SK-N-SH (cell line): ENCODE measurements around the gene RASGRP4. TPM values are rescaled to one million over a fixed set of nuclear protein-coding genes. Genes with fewer than 3 reads are reported as not detected.

Experiments used
- CTCF ChIA-PET: fragments of 300-600, 350-600 bp; formaldehyde crosslinking; extraction: SDS; loops from one replicate; lab custom pipeline; 2021; lab: Yijun Ruan, JAX
- POLR2A ChIA-PET: fragments of 350-600 bp; sonication (Branson Sonifier 250); formaldehyde crosslinking; extraction: SDS; loops from one replicate; lab custom pipeline; 2020; ENCODE audit warnings: antibody characterized with exemption, inconsistent platforms; lab: Yijun Ruan, JAX
- DNase-seq: peaks from one replicate; pipeline ENCODE4 v3.0.0; 2012
- H2AFZ ChIP-seq: fragments of 200-600 bp; sonication (generic); 2 replicates; pipeline ENCODE4 v1.8.1; 2016; ENCODE audit warnings: antibody characterized with exemption, mild to moderate bottlenecking, low read depth
- H3F3A ChIP-seq: fragments of 200-600 bp; sonication (generic); replicated peaks from 2 replicates; pipeline ENCODE3; 2016; ENCODE audit warnings: antibody characterized with exemption, mild to moderate bottlenecking; ENCODE audit not compliant: insufficient read depth
- H3K27ac ChIP-seq, 2 experiments: fragments of 200-500 bp in 1 of 2; fragments of 200-600 bp in 1 of 2; sonication (Bioruptor generic) in 1 of 2; sonication (generic), shearing (Covaris generic) in 1 of 2; 2 replicates each; pipeline versions ENCODE4 v1.5.1 to v1.6.1; 2014 to 2016; ENCODE audit warnings: low read depth in 2 of 2, inconsistent platforms in 1 of 2, low read length in 1 of 2, mild to moderate bottlenecking in 1 of 2, mixed read lengths in 1 of 2
- H3K27me3 ChIP-seq: fragments of 200-600 bp; sonication (generic), shearing (Covaris generic); 2 replicates; pipeline ENCODE4 v1.6.1; 2016; ENCODE audit warnings: mixed run types; ENCODE audit not compliant: insufficient read depth
- H3K36me3 ChIP-seq, 2 experiments: fragments of 200-500 bp in 1 of 2; fragments of 200-600 bp in 1 of 2; sonication (Bioruptor generic) in 1 of 2; sonication (generic) in 1 of 2; replicated peaks in 1 of 2; 2 replicates each; pipeline versions ENCODE3 to v1.5.1; 2014 to 2016; ENCODE audit warnings: low read length in 1 of 2, mild to moderate bottlenecking in 1 of 2; ENCODE audit not compliant: insufficient read depth in 2 of 2, control insufficient read depth in 1 of 2
- H3K4me1 ChIP-seq, 2 experiments: fragments of 200-500 bp in 1 of 2; fragments of 200-600 bp in 1 of 2; sonication (Bioruptor generic) in 1 of 2; sonication (generic), shearing (Covaris generic) in 1 of 2; 2 replicates each; pipeline versions ENCODE4 v1.5.1 to v1.6.1; 2014 to 2016; ENCODE audit warnings: low read depth in 1 of 2, low read length in 1 of 2, mixed run types in 1 of 2; ENCODE audit not compliant: insufficient read depth in 2 of 2, control insufficient read depth in 1 of 2
- H3K4me2 ChIP-seq: fragments of 200-600 bp; sonication (generic), shearing (Covaris generic); 2 replicates; pipeline ENCODE4 v1.6.1; 2017; ENCODE audit warnings: mixed run types
- H3K4me3 ChIP-seq, 2 experiments: fragments of 200-500 bp in 1 of 2; fragments of 200-600 bp in 1 of 2; sonication (Bioruptor generic) in 1 of 2; sonication (generic), shearing (Covaris generic) in 1 of 2; 2 replicates each; pipeline versions ENCODE4 v1.5.1 to v1.8.1; 2014 to 2016; ENCODE audit warnings: low read depth in 2 of 2, inconsistent platforms in 1 of 2, low read length in 1 of 2, mild to moderate bottlenecking in 1 of 2, mixed read lengths in 1 of 2, moderate library complexity in 1 of 2
- H3K79me2 ChIP-seq: fragments of 200-600 bp; sonication (generic); 2 replicates; pipeline ENCODE4 v1.8.1; 2017; ENCODE audit warnings: mild to moderate bottlenecking; ENCODE audit not compliant: insufficient read depth
- H3K9ac ChIP-seq: fragments of 200-600 bp; sonication (generic); 2 replicates; pipeline ENCODE4 v1.6.1; 2017; ENCODE audit warnings: mixed run types
- H3K9me2 ChIP-seq: fragments of 200-600 bp; sonication (generic); 2 replicates; pipeline ENCODE4 v1.6.1; 2017; ENCODE audit warnings: mixed run types
- H3K9me3 ChIP-seq: fragments of 200-600 bp; sonication (generic); 2 replicates; pipeline ENCODE4 v1.6.1; 2017; ENCODE audit warnings: mixed run types, mild to moderate bottlenecking, moderate library complexity
- H4K20me1 ChIP-seq: fragments of 200-600 bp; sonication (generic); 2 replicates; pipeline ENCODE4 v1.6.1; 2017; ENCODE audit warnings: mild to moderate bottlenecking, mixed run types; ENCODE audit not compliant: insufficient read depth
- CTCF ChIP-seq: fragments of 200-600 bp; sonication (generic); IDR thresholded peaks from 2 replicates; pipeline ENCODE4 v1.6.1; 2017; ENCODE audit warnings: antibody characterized with exemption, mild to moderate bottlenecking, moderate library complexity
- ELF1 ChIP-seq: IDR thresholded peaks from 2 replicates; pipeline ENCODE4 v1.4.0; 2012
- EZH2phosphoT487 ChIP-seq: fragments of 200-600 bp; sonication (generic); IDR thresholded peaks from 2 replicates; pipeline ENCODE4 v1.6.1; 2017; ENCODE audit warnings: low read depth, mixed run types, mild to moderate bottlenecking, antibody characterized with exemption, moderate library complexity, borderline replicate concordance
- FOSL2 ChIP-seq: IDR thresholded peaks from 2 replicates; pipeline ENCODE4 v1.4.0; 2012; ENCODE audit warnings: low read depth, mild to moderate bottlenecking, moderate library complexity, borderline replicate concordance
- GABPA ChIP-seq: IDR thresholded peaks from 2 replicates; pipeline ENCODE4 v1.4.0; 2012; ENCODE audit warnings: low read depth, mild to moderate bottlenecking
- GATA2 ChIP-seq: sonication (generic); formaldehyde crosslinking; IDR thresholded peaks from 2 replicates; pipeline ENCODE4 v1.5.0; 2020; ENCODE audit warnings: mild to moderate bottlenecking, missing genetic modification reagents
- JUND ChIP-seq: IDR thresholded peaks from 2 replicates; pipeline ENCODE4 v1.4.0; 2012
- SIN3A ChIP-seq: IDR thresholded peaks from 2 replicates; pipeline ENCODE4 v1.6.1; 2012; ENCODE audit warnings: low read depth, mild to moderate bottlenecking, low read length, moderate library complexity, borderline replicate concordance
- SMC3 ChIP-seq: IDR thresholded peaks from 2 replicates; pipeline ENCODE4 v1.6.1; 2012; ENCODE audit warnings: low read depth, low read length, improper control_type of control experiment
- TCF12 ChIP-seq: IDR thresholded peaks from 2 replicates; pipeline ENCODE4 v1.4.0; 2012
- USF1 ChIP-seq: IDR thresholded peaks from 2 replicates; pipeline ENCODE4 v1.4.0; 2012; ENCODE audit warnings: low read depth, borderline replicate concordance
- USF2 ChIP-seq: fragments of 150-350 bp; IDR thresholded peaks from 2 replicates; pipeline ENCODE4 v1.6.1; 2017; ENCODE audit warnings: antibody characterized with exemption, low read length, low read depth, borderline replicate concordance
- WGBS: methylation state at CpG from one replicate; pipeline ENCODE4 v1.1.6; 2017; ENCODE audit warnings: low lambda C conversion rate; 5-methylcytosine and 5-hydroxymethylcytosine counted together
- polyA plus RNA-seq, 3 experiments: library from polyadenylated mRNA; depleted of rRNA; stranded (reverse); fragments of >200 nt; gene quantifications; 2 replicates each; pipeline ENCODE4 v1.2.3, GENCODE V29; 2012

Gene RASGRP4
- polyA plus RNA-seq, 1 of the 3 experiments (the other 2 are of a cell fraction): not detected

- TF ChIP-seq USF2 (no peak), EZH2phosphoT487 (no peak), FOSL2 (no peak), ELF1 (no peak), GATA2 (CRISPR knock-in tag) (no peak), USF1 (no peak), JUND (no peak), TCF12 (no peak), SIN3A (no peak), SMC3 (no peak), CTCF (no peak), GABPA (no peak)
- TF ChIP-seq, all 33 proteins: peak for 0
- Histone ChIP-seq H3K4me3 (peak overlapping the region; percentile 84 to 99), H3K27me3 (no peaks in the 10 kb centered on the region), H3K9me2 (no peaks in the 10 kb centered on the region), H3K4me1 (peaks cover 9 to 13% of the 10 kb centered on the region in 2 experiments; a peak in 2 of 4 replicates), H4K20me1 (no peaks in the 10 kb centered on the region), H3K9ac (peak overlapping the region; percentile 95), H3K36me3 (peaks cover 22 to 28% of the 10 kb centered on the region in 2 experiments), H3K9me3 (no peaks in the 10 kb centered on the region), H3K27ac (peak overlapping the region; percentile 12 to 95; a peak in 3 of 4 replicates), H3F3A (peaks cover 19% of the 10 kb centered on the region), H2AFZ (no peak overlapping the region), H3K79me2 (peaks cover 32% of the 10 kb centered on the region), H3K4me2 (peak overlapping the region; percentile 98)
- ChIA-PET POLR2A (interaction anchor here (1.3 to 4.1 kb wide), 2 partner anchors 11 to 16 kb away, joined by 6 to 30 read pairs; partner anchors contain the start of genes FAM98C and PSMD8), CTCF (interaction anchor here (0.9 to 4.1 kb wide), 5 partner anchors 13 to 492 kb away, joined by 3 to 34 read pairs (median 4); partner anchors contain the start of gene FAM98C)
- WGBS: 93% methylated on average over 13 of the region's 22 CpGs
- DNase-seq: peak; percentile 36
Observed at GRCh38 chr19:38389957-38390924, 35.8 kb downstream of the RASGRP4 start.
